Right lobe of liver (tissue), 6 donors: ENCODE results near the gene POU4F3. TPM values are rescaled to one million over a fixed set of nuclear protein-coding genes. Genes with fewer than 3 reads are reported as not detected.

ENCODE experiments used
- ATAC-seq, 4 donors: fragments of 200-7000 bp; cut with Tn5 transposase; one replicate each; pipeline ENCODE4 v1.9.1; 2020; ENCODE audit warnings: mild to moderate bottlenecking in 4 of 4, moderate library complexity in 4 of 4
- DNase-seq, 3 donors: peaks; one replicate each; pipeline ENCODE4 v3.0.0-alpha.2; 2020
- H3K27ac ChIP-seq, 3 donors: fragments of 200-600 bp; one replicate each; pipeline ENCODE4 v1.8.0; 2022
- H3K27me3 ChIP-seq, 2 donors: fragments of 200-600 bp; one replicate each; pipeline ENCODE4 v1.8.0; 2022
- H3K36me3 ChIP-seq, 4 donors: fragments of 200-600 bp; sonication (generic) in 1 of 4; one replicate each; pipeline versions ENCODE4 v1.5.1 to v1.8.0; 2017 to 2022; ENCODE audit warnings: control low read depth in 1 of 4
- H3K4me1 ChIP-seq, 4 donors: fragments of 200-600 bp; sonication (generic) in 1 of 4; one replicate each; pipeline versions ENCODE4 v1.5.1 to v1.8.0; 2017 to 2022; ENCODE audit warnings: control low read depth in 1 of 4
- H3K4me3 ChIP-seq, 3 donors: fragments of 200-600 bp; one replicate each; pipeline ENCODE4 v1.8.0; 2022
- H3K9me3 ChIP-seq, 4 donors: fragments of 200-600 bp; sonication (generic) in 1 of 4; one replicate each; pipeline versions ENCODE4 v1.5.1 to v1.8.0; 2017 to 2022; ENCODE audit warnings: control low read depth in 1 of 4
- POLR2A ChIP-seq: fragments of 450-650 bp; IDR thresholded peaks from one replicate; pipeline ENCODE4 v1.6.1; 2017; ENCODE audit warnings: antibody characterized with exemption, mild to moderate bottlenecking
- WGBS: methylation state at CpG from one replicate; pipeline ENCODE4 v1.1.6; 2018; ENCODE audit warnings: low coverage, low lambda C conversion rate; ENCODE audit not compliant: insufficient coverage; ENCODE audit errors: missing lambda C conversion rate; 5-methylcytosine and 5-hydroxymethylcytosine counted together
- intact Hi-C, 2 donors: fragments of 100-400 bp; cut with DNase I; formaldehyde crosslinking; loops; one replicate each; pipeline versions ENCODE4 v1.11.2 to v1.14.1; 2022
- total RNA-seq, 6 experiments: library from RNA; depleted of rRNA in 2 of 6; stranded (reverse); fragments of >200 nt in 2 of 6; fragmentation: NEBNext Ultra II Directional in 3 of 6; extraction: Animal tissue kit (Norgen Biotek cat#: 25700) in 3 of 6; gene quantifications; one replicate each; pipeline versions ENCODE4 v1.1.0 to v1.2.4, GENCODE V29; 2016 to 2023
- TF ChIP-seq, protein P1 (sequence below), 4 donors: fragments of 200-600 bp in 3 of 4; fragments of 450-650 bp in 1 of 4; IDR thresholded peaks; one replicate each; pipeline versions ENCODE4 v1.5.1 to v1.8.0; 2016 to 2022; ENCODE audit warnings: antibody characterized with exemption in 4 of 4, mild to moderate bottlenecking in 2 of 4
- donor health status: DM: no; HTN: yes; CAD: no.
- donor health status: DM: no; HTN: no; CAD: no.
- donor health status: DM: no; HTN: no; CAD: no.
- donor health status: DM: no; HTN: yes; CAD: no.
- donor health status: DM: no; HTN: yes; CAD: no.

Gene POU4F3
- total RNA-seq, 6 experiments from 2014 or later: 0.31 TPM; not detected in 5

GRCh38 chr5:146329697-146330096 is 8.9 kb upstream of the POU4F3 start:
- Histone ChIP-seq H3K9me3 (no peaks in the 10 kb centered on the region), H3K27ac (no peak overlapping the region), H3K4me1 (no peaks in the 10 kb centered on the region), H3K36me3 (no peaks in the 10 kb centered on the region), H3K27me3 (no peaks in the 10 kb centered on the region), H3K4me3 (no peak overlapping the region)
- no peak for TF ChIP-seq POLR2A
- TF ChIP-seq, protein P1, sequence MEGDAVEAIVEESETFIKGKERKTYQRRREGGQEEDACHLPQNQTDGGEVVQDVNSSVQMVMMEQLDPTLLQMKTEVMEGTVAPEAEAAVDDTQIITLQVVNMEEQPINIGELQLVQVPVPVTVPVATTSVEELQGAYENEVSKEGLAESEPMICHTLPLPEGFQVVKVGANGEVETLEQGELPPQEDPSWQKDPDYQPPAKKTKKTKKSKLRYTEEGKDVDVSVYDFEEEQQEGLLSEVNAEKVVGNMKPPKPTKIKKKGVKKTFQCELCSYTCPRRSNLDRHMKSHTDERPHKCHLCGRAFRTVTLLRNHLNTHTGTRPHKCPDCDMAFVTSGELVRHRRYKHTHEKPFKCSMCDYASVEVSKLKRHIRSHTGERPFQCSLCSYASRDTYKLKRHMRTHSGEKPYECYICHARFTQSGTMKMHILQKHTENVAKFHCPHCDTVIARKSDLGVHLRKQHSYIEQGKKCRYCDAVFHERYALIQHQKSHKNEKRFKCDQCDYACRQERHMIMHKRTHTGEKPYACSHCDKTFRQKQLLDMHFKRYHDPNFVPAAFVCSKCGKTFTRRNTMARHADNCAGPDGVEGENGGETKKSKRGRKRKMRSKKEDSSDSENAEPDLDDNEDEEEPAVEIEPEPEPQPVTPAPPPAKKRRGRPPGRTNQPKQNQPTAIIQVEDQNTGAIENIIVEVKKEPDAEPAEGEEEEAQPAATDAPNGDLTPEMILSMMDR (IDR thresholded peaks at IDR 0.05): no peak
- intact Hi-C loops: no loop called here
- ATAC-seq (no peak), DNase-seq (no peak)
- WGBS: 63% methylated on average over 2 of the region's 2 CpGs

DNA sequence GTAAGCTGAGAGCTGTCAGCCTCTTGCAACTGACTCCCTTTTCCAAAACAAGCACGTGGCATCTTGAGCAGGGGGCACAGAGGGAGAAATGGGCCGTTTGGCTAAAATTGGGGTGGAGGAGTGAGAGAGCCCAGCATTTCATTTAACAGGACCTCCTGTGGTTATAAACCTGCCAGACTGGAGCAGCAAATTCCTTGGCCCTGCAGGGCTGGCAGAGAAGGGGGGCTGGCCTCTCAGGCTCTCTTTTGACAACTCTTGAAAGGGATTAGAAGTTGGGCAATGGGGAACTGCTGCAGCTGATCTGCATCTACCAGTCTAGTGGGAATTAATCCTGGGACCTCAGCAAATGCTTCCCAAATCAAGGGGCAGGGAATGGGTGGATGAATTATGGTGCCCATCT is 7.2 kb upstream of the POU4F3 start:
- Histone ChIP-seq H3K4me3 (no peak overlapping the region), H3K36me3 (no peaks in the 10 kb centered on the region), H3K9me3 (no peaks in the 10 kb centered on the region), H3K27me3 (no peaks in the 10 kb centered on the region), H3K27ac (no peak overlapping the region), H3K4me1 (no peaks in the 10 kb centered on the region)
- TF ChIP-seq POLR2A: no peak
- TF ChIP-seq, protein P1 (IDR thresholded peaks at IDR 0.05): no peak
- ATAC-seq: no peak
- 0% methylated on average over 2 of the region's 2 CpGs for WGBS
- intact Hi-C loops: no loop called here
- no peak for DNase-seq

DNA sequence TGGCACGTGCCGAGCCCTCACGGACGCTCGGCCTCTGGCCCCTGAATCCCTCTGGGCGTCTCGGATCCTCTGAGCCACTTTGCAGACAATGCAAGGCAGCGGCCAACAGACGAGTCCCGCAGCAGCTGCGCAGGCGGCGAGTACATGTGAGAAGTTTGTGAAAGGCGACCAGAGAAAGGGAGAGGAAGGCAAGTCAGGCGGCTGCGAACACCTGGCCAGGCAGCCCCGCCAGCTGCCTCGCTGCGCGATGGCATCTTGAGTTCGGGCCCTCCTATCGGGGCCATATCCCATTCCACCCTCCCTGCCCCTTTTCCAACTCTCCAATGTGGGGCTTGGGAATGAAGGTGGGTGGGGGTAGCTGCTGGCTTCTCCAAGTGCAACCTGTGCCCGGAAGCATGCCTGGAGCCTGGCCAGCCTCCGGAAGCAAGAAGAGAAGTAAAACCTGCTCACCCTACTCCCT is 4.5 kb upstream of the POU4F3 start:
- intact Hi-C loops: no loop called here
- H3K27ac ChIP-seq: no peak overlapping the region
- H3K9me3 ChIP-seq: no peaks in the 10 kb centered on the region
- under 1% methylated on average over 13 of the region's 24 CpGs for WGBS
- ATAC-seq (no peak), DNase-seq (no peak)
- no peaks in the 10 kb centered on the region for H3K4me1 ChIP-seq
- H3K36me3 ChIP-seq: no peaks in the 10 kb centered on the region
- H3K4me3 ChIP-seq: no peak overlapping the region
- H3K27me3 ChIP-seq: no peaks in the 10 kb centered on the region
- TF ChIP-seq, protein P1 (IDR thresholded peaks at IDR 0.05): no peak
- no peak for TF ChIP-seq POLR2A

- Histone ChIP-seq H3K27ac (no peak overlapping the region), H3K27me3 (peaks cover 5 to 15% of the 10 kb centered on the region in 2 donors), H3K36me3 (no peaks in the 10 kb centered on the region), H3K4me3 (no peak overlapping the region), H3K4me1 (peaks cover 0 to 7% (median 0%) of the 10 kb centered on the region in 4 donors), H3K9me3 (no peaks in the 10 kb centered on the region)
- ATAC-seq (no peak), DNase-seq (no peak)
- TF ChIP-seq POLR2A: no peak
- TF ChIP-seq, protein P1 (IDR thresholded peaks at IDR 0.05): no peak
- intact Hi-C loops: no loop called here
Measured at GRCh38 chr5:146336197-146336596, 2.4 kb upstream of the POU4F3 start.

DNA sequence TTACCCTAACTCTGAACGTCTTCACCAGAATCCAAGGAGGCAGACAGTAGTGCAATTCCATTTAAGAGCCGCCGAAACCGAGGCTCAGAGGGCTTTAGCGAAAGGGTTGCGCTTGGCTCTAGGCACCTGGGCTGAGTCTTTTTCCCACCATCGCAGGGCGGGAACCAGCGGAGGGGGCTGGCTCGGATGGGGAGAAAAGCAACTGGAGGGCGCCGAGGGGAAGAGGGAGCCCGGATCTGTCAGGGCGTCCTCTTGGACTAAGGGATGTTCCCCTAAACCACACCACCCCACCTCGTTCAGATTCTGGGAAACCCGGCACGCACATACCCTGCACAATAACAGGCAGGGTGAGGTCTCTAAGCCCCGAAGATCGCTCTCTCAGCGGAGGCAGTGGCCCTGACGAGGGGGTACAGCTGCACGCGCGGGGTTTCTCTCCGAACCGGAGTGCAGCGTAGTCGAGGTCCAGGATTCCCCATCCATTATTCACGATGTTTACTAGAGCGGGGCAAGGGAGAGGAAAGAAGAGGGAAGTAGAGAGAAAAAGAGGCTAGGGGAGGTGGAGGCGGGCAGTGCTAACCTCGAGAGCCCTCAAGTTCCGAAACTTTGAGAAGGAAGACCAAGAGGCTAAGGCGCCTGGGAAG is 1.3 kb upstream of the POU4F3 start:
- H3K9me3 ChIP-seq: no peaks in the 10 kb centered on the region
- no peaks in the 10 kb centered on the region for H3K36me3 ChIP-seq
- H3K4me1 ChIP-seq: peaks cover 0 to 7% (median 0%) of the 10 kb centered on the region in 4 donors
- WGBS: 3% methylated on average over 27 of the region's 34 CpGs
- no peak overlapping the region for H3K27ac ChIP-seq
- DNase-seq (no peak), ATAC-seq (no peak)
- TF ChIP-seq, protein P1 (IDR thresholded peaks at IDR 0.05): no peak
- no peak for TF ChIP-seq POLR2A
- peaks cover 8 to 18% of the 10 kb centered on the region in 2 donors for H3K27me3 ChIP-seq
- H3K4me3 ChIP-seq: no peak overlapping the region
- intact Hi-C loops: no loop called here
